T-helper 1 cell treated with Interleukin-12 subunit alpha and Interleukin-12 subunit beta and Interleukin-4 antibody, amounts not matched to agents 30 ng/mL and 1 ng/mL, for 36 hours (primary cell): ENCODE measurements around the gene GNE. TPM values are rescaled to one million over a fixed set of nuclear protein-coding genes. Genes with fewer than 3 reads are reported as not detected.

Experiments used
- intact Hi-C: fragments of 100-400 bp; cut with micrococcal nuclease; formaldehyde crosslinking; loops from one replicate; pipeline ENCODE4 v1.15.1; 2024
- total RNA-seq: library from RNA; stranded (reverse); gene quantifications from 2 replicates; pipeline ENCODE4 v1.2.3, GENCODE V29; 2022

GNE gene
- total RNA-seq, 1 donor from 2014 or later, result 19.8 TPM

DNA sequence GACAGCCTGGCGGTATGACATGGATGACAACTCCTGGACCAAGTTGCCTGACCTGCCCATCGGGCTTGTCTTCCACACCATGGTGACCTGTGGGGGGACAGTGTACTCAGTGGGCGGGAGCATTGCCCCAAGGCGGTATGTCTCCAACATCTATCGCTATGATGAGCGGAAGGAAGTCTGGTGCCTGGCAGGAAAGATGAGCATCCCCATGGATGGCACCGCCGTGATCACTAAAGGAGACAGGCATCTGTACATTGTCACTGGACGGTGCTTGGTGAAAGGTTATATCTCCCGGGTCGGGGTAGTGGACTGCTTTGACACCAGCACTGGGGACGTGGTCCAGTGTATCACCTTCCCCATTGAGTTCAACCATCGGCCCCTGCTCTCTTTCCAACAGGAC, 87.7 kb downstream of the GNE start:
- intact Hi-C loops, result no loop called here

DNA sequence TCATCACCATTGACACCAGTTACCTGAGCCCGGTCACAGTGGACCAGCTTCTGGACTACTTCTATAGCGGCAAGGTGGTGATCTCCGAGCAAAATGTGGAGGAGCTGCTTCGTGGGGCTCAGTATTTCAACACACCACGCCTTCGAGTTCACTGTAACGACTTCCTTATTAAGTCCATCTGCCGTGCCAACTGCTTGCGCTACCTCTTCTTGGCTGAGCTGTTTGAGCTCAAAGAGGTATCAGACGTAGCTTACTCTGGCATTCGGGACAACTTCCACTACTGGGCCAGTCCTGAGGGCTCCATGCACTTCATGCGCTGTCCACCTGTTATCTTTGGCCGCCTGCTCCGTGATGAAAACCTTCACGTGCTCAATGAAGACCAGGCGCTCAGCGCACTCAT, 88.5 kb downstream of the GNE start:
- intact Hi-C loops, result no loop called here

DNA sequence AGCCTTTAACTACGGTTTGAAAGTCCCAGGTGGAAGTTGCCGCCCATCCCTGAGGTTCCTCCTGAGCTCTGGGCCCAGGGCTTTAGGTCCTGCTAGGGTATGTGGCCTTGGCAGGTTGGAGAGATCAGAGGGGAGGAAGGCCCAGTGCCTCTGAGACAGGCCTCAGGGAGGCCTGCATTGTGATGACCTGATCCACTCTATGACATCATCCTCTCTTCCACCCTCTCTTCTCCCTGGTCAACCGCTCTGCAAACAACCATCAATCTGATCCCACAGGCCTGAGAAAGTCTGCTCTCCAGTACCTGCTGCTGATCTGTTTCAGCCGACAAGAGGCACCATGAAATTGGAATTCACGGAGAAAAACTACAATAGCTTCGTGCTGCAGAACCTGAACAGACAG, 89.1 kb downstream of the GNE start, which contains the start of gene CCIN:
CCIN (plus strand) TSS at position 223 of the 400 bp plus-strand sequence; CDS start at position 338, 115 bp downstream.
- intact Hi-C loops, result no loop called here

DNA sequence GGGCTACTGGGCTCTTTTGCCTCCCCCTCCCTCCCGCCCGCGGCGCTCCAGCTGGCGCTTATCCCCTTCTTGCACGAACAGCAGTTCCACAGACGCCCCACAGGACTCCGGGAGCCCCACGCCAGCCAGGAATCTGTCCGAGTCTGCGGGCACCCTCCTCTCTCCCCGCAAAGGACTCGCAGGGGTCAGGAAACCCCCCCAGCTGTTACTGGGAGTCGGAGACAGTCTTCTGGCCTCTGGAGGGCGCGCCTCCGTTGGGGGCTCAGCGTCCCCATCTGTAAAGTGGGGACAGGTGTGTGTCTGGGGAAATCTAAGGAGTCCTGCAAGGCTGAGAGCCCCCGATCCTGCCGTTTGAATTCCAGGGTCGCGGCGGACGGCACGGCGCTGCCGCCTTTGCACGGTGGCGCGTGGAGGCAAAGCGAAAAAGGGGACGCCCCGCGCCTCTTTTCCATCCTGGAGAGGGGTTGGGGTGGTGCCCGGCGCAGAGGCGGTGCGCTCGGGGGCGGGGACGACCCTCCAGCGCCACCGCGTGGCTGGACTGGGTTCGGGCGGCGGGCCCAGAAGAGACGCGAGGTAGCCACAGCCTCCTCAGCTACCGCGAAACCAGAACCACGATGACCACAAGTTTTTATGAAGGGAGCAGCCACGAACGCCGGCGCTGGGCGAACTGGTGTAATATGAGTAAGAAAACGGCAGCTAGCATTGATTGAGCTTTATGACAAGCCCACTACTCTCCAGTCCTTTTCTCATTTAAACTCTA, 91.9 kb downstream of the GNE start:
- intact Hi-C loops, result loop anchor here (1.0 to 2.0 kb wide), 6 partner anchors 15 to 211 kb away; partner anchors contain the start of genes GLIPR2 and RECK

DNA sequence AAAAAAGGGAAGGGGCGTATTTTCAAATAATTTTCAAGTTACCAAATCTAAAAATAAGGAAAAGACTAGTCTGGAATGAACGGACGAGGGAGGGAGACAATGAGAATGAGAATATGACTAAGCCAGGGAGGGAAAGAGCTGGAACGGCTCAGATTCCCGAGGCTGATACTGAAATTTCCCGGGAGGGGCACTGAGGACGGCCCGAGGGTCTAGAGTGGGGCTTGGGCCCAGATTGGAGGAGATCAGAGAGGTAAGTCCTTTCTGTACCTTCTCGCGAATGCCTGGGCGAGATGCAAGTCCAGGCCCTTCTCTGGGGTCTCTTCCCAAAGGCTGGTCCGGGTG, 92.5 kb downstream of the GNE start:
- intact Hi-C loops, result loop anchor here (1.0 to 2.0 kb wide), 6 partner anchors 14 to 210 kb away; partner anchors contain the start of genes GLIPR2 and RECK

DNA sequence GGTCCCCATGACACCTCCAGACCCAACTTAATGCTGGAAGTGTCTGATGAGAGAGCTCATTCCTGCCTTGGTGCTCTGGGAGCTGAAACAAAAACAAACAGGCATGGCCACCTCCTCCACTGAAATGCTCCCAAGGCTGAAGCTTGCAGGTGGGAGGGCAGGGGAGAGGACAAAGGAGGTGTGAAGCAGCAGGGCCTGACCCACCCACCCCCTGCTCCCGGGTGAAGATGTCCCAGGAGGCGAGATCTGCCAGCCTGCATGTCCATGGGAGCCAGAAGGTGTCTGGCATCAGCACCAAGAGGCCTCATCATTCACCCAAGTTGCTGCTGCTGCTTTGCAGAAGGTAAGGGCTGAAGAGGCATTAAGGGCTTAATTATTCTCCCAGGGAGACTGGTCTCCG, 93.3 kb downstream of the GNE start:
- intact Hi-C loops, result no loop called here

Other genes with a start within 250 kb of the GNE start
- gene RECK, start 221.5 kb downstream of the GNE start, total RNA-seq, result 6.2 and 6.5 TPM in 2 replicates
- gene GLIPR2, start 121.7 kb downstream of the GNE start, total RNA-seq, result 45.1 and 48.7 TPM in 2 replicates
- gene CCIN, start 89.1 kb downstream of the GNE start, total RNA-seq, result 0.10 and 0.17 TPM in 2 replicates
- gene CLTA, start 67.5 kb downstream of the GNE start, total RNA-seq, result 151 and 155 TPM in 2 replicates
- 39.4 and 43.3 TPM in 2 replicates for gene RNF38, start 141.8 kb upstream of the GNE start, total RNA-seq